ENCODE results near the gene ABCA8. TPM values are rescaled to one million over a fixed set of nuclear protein-coding genes. Genes with fewer than 3 reads are reported as not detected.

ABCA8 gene, protein sequence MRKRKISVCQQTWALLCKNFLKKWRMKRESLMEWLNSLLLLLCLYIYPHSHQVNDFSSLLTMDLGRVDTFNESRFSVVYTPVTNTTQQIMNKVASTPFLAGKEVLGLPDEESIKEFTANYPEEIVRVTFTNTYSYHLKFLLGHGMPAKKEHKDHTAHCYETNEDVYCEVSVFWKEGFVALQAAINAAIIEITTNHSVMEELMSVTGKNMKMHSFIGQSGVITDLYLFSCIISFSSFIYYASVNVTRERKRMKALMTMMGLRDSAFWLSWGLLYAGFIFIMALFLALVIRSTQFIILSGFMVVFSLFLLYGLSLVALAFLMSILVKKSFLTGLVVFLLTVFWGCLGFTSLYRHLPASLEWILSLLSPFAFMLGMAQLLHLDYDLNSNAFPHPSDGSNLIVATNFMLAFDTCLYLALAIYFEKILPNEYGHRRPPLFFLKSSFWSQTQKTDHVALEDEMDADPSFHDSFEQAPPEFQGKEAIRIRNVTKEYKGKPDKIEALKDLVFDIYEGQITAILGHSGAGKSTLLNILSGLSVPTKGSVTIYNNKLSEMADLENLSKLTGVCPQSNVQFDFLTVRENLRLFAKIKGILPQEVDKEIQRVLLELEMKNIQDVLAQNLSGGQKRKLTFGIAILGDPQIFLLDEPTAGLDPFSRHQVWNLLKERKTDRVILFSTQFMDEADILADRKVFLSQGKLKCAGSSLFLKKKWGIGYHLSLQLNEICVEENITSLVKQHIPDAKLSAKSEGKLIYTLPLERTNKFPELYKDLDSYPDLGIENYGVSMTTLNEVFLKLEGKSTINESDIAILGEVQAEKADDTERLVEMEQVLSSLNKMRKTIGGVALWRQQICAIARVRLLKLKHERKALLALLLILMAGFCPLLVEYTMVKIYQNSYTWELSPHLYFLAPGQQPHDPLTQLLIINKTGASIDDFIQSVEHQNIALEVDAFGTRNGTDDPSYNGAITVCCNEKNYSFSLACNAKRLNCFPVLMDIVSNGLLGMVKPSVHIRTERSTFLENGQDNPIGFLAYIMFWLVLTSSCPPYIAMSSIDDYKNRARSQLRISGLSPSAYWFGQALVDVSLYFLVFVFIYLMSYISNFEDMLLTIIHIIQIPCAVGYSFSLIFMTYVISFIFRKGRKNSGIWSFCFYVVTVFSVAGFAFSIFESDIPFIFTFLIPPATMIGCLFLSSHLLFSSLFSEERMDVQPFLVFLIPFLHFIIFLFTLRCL (N-terminal part only)
- 0.18 to 0.42 TPM (median 0.21 TPM) in 5 replicates for total RNA-seq (2022; extraction: Qiagen RNA extraction; ENCODE audit: low read depth)

DNA sequence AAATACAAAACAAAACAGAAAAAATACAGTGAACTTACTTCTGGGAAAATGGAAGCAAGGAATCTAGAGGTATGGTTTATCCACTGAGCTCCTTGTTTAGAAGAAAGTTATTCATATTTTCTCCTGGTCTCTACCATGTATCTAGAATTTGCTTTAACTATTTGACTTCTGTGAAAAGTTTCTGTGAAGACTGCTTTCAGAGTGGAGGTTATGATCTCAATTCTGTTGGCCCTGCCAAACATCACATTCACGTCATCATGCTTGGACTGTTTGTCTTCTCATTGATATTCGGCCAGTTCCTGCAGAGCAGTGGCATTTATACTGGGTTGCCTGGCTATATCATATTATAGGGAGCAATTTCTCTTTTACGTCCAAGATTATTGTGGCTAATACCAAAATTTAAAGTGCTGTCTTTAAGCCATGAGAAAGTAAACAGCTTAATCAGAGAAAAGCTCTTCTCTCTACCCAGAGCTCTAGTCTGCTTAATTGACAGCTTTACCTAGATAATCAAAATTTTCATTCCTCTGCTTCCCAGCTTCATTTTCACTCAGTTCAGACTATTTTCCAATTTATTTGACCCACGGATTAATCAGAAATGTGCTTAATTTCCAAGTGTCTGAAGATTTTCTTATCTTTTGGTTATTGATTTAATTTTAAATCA, at the start of gene ABCA8:
ABCA8 (minus strand) TSS at position 212 of the 661 bp plus-strand sequence. CDS start 13,358 bp downstream, outside the sequence.

Other genes starting within 250 kb of the ABCA8 start
- not detected in 5 replicates for gene ABCA9, start 105.5 kb upstream of the ABCA8 start, total RNA-seq (2022; extraction: Qiagen RNA extraction; ENCODE audit: low read depth)
- gene ABCA6, start 186.5 kb upstream of the ABCA8 start, total RNA-seq (2022; extraction: Qiagen RNA extraction; ENCODE audit: low read depth): 0.03 TPM in 1 of 5 replicates, not detected in the others